Activated T-cell treated with anti-CD3 and anti-CD28 coated beads, Interleukin-2, amount 50 U/mL, for 48 hours (primary cell): ENCODE data around the gene PHLDA2.

Experiments
- DNase-seq, 2 experiments: peaks; one replicate each; pipeline ENCODE4 v3.0.0-alpha.2; 2020

Gene PHLDA2

DNA sequence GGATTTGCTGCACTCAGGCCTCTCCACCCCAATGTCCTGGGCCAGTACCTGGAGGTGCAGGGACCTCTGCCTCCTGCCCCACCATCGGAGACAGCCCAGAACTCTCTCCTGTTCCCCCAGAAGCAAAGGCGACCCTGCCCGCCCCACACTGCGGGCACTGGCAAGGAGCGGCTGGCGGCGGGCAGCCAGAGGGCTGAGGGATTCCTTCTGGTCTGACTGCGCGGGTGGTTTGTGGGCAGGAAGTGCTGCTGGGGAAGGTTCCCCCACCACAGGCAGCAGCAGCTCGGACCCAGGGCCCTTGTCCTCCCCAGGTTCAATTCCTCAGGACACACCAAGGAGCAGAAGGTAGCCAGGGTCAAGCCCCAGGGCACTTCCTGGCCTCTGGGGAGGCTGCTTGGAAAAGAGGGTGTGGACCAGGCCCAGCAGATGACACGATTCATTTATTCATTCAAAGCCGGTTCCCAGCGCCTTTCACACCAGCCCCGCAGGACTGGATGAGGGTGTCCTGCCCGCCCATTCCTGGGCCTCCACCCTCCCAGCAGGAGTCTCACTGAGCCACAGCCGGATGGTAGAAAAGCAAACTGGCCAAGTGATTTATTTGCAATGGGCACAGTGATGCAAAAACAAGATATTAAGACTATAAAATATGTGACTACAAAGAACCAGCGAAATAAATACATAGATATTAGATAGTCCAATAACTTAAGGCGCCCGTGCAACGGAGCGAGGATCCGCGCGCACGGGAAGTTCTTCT, 1.2 kb downstream of the PHLDA2 start:
- no peak for DNase-seq

GRCh38 chr11:2927121-2927800, 2.0 kb downstream of the PHLDA2 start:
- no peak for DNase-seq

GRCh38 chr11:2926611-2927051, 2.6 kb downstream of the PHLDA2 start:
- DNase-seq, result no peak

DNA sequence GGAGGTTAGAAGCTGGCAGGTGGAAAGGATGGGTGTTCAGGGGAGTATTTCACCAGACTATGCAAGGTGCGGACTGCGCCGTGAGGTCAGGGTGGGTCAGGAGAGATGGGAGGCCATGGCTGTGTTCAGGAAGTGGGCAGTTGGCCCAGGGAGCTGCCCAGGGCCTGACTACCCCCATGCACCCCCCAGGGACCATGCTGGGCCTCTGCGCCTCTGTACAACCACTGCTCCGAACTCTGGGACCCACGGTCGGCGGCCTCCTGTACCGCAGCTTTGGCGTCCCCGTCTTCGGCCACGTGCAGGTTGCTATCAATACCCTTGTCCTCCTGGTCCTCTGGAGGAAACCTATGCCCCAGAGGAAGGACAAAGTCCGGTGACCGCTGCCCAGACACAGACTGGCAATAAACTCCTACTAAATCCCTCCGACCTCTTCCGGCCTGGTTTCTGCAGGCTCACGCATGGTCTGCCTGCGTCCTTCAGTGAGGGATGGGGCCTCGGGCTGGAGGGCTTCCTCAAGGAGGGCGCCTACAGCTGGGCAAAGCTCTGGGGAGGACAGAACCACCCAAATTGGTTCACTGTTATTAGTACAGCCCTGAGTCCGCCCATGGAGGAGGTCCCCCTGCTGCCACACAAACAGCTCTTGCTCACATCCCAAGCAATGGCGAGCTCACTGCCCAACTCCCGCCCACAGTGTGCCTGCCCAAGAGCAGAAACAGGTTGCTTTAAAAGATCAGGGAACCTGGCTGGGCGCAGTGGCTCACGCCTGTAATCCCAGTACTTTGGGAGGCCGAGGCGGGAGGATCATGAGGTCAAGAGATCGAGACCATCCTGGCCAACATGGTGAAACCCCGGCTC, 4.2 kb downstream of the PHLDA2 start:
- DNase-seq, result no peak

GRCh38 chr11:2924381-2924780, 4.8 kb downstream of the PHLDA2 start:
- DNase-seq, result no peak

- DNase-seq, result no peak
Measured at GRCh38 chr11:2923446-2924375, 5.5 kb downstream of the PHLDA2 start.

- DNase-seq, result no peak
Measured at GRCh38 chr11:2922655-2923054, 6.6 kb downstream of the PHLDA2 start.

- DNase-seq, result no peak
Measured at GRCh38 chr11:2921742-2922493, 7.3 kb downstream of the PHLDA2 start.

- no peak for DNase-seq
Measured at GRCh38 chr11:2921261-2921660, 8.0 kb downstream of the PHLDA2 start.

DNA sequence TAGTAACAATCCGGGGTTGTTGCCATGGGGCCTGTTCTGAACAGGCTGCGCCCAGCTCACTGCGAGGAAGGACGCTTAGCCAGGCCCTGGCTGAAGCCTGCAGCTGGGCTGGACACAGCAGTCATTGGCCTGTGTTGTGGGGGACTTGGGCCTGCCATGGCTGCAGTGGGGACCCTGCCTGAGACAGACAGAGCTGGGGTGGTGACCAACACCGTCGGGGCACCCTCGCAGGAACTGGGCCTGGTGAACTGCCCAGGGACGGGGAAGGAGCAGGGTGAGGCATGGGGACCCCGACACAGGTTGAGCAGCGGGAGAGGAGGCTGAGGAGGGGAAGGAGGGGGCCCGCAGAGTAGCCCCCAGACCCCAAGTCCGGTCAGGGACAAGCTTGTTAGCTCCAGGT, 8.9 kb downstream of the PHLDA2 start:
- DNase-seq, result no peak

DNA sequence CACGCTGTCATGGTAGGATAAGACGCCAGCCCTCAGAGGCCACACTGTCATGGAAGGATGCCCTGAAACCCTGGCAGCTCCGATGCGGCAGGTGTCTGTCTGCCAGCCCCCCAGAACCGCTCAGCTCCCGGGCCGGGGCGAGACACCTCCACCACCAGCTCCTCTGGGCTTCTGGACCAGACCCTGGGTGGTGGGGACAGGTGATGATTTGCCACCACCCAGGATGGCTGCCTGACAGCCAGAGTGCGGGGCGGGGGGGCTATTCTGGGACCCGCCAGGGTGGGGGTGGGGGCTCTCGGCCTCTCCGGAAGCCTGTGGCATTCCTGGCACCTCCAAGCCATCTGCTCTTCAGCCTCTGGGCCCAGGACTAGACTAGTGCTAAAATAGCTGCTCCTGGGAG, 9.4 kb downstream of the PHLDA2 start:
- no peak for DNase-seq

DNA sequence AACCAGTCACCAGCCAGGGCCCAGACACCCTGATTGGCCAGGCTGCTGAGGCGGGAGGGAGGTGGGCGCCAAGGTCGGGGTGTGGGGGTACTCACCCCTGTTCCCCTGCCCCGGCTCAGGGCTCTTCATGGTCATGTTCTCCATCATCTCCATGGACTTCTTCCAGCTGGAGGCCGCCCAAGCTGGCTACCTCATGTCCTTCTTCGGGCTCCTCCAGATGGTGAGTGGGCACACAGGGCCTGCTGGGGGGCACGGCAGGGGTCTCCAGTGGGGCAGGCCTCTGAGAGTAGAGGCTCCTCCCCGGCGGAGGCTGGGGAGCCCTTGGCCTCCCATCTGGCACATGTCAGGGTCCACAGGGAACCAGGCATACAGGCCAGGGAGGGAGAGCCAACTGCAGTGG, 10.0 kb downstream of the PHLDA2 start:
- no peak for DNase-seq

GRCh38 chr11:2917842-2918490, 11.3 kb downstream of the PHLDA2 start:
- DNase-seq, result no peak

GRCh38 chr11:2916892-2917645, 12.2 kb downstream of the PHLDA2 start:
- no peak for DNase-seq

DNA sequence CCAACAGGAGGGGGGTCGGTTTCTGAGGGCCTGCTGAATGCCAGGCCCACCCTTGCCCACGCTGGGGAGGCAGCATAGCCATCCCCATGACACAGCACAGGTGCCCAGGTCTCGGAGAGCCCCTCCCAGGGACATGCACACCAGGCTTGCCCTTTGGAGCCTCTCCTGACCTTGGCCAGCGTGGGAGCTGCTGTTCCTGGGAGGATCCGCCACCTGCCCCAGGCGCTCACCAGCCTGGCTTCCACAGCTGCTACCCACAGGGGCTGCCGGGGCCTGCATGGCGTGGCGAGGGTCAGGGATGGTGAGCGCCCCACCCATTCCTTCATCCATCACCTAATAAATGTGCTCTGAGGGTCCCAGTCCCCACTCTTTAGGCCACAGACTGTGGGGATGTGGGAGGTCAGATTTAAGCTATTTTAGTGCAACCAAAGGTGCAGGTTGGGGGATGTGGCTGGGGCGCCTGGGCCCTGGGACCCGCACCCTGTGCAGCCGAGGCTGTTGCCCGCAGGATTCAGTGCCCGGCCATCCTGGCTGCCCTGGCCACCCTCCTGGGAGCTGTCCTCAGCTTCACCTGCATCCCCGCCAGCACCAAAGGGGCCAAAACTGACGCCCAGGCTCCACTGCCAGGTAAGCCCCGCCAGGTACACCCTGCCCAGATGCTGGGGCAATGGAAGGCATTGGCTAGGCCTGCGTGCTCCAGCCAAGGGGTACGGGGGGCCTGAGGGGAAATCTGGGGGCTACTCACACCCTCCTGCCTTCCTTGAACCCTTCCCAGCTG, 12.9 kb downstream of the PHLDA2 start:
- DNase-seq, result no peak

DNA sequence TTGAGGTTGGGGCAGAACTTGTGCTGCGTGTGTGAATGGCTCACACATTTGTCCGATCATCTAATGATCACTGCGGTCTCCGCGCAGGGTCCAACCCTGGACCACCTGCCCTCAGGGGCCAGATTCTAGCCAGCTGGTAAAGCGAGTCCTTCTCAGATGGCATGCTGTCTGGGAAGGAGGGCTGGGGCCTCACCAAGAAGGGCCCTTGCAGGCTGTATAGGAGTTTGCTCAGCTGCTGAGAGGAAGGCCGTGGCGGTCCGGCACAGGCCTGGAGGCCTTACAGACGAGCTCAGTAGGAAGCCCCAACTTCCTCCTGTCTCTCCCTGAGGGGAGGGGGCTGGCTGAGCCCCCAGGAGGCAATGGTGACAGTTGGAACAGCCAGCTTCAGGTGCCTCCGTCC, 13.7 kb downstream of the PHLDA2 start:
- DNase-seq, result no peak

DNA sequence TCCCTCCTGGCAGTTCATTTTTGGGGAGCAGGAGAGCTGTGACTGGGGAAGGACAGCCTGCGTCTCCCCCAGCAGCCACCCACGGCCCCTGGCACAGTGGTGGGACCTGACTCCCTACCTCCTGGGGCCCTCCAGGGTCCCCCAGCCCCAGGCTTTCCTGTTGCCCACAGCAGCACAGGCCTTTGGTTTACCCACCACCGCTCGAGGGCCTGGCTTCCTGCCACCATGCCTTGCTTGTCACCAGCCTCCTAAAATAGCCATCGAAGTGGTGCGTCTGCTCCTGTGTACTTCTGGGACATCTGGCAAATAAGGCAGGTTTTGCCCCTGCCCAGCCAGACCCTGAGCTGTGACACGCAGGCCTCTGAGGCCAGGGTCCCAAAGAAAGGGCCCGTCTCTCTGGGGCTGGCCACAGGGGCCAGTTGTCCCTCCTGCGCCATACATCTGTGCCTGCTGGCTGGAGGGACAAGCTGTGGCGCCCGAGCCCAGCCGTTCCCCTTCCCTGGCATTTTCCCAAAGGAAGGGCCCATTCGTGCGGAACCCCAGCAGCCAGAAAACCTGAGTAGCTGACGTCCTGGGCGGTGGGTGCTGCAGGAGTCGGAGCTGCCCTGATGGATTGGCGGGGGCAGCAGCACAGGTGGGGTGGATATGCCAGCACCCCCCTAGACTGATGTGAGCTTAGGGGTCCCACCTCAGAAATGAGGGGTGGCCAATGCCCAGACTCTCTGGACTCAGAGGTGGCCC, 14.6 kb downstream of the PHLDA2 start:
- DNase-seq, result no peak

GRCh38 chr11:2913776-2914175, 15.4 kb downstream of the PHLDA2 start:
- DNase-seq, result no peak

- no peak for DNase-seq
Measured at GRCh38 chr11:2913019-2913431, 16.2 kb downstream of the PHLDA2 start.
